Caco-2 (cell line): ENCODE data around the gene PLEKHG4B. TPM values are rescaled to one million over a fixed set of nuclear protein-coding genes. Genes with fewer than 3 reads are reported as not detected.

ENCODE experiments used
- BruUV-seq: library from RNA; stranded (reverse); fragments of 400-500 nt; replicated peaks from 2 replicates; lab custom pipeline; 2021; lab: Mats Ljungman, UMichigan
- CTCF ChIA-PET: fragments of 300-600 bp; sonication (Branson Sonifier 250); formaldehyde crosslinking; loops from one replicate; lab custom pipeline; 2022; ENCODE audit warnings: antibody characterized with exemption; lab: Charles Lee
- POLR2A ChIA-PET: fragments of 300-600 bp; sonication (Branson Sonifier 250); formaldehyde crosslinking; loops from one replicate; lab custom pipeline; 2022; ENCODE audit warnings: antibody characterized with exemption; lab: Charles Lee
- DNase-seq, 2 experiments: peaks; one replicate each; pipeline versions ENCODE4 v3.0.0 to v3.0.0-alpha.2; 2020 to 2022
- H3K27me3 ChIP-seq: replicated peaks from 2 replicates; pipeline ENCODE4 v1.6.0; 2011; ENCODE audit warnings: low read length; ENCODE audit not compliant: control insufficient read depth, insufficient read depth
- H3K36me3 ChIP-seq: 2 replicates; pipeline ENCODE4 v1.5.1; 2011; ENCODE audit warnings: low read length; ENCODE audit not compliant: control insufficient read depth, insufficient read depth
- H3K4me1 ChIP-seq: fragments of 250-450 bp; sonication (Bioruptor Pico); 2 replicates; pipeline ENCODE4 v1.5.1; 2020; ENCODE audit warnings: mild to moderate bottlenecking
- H3K4me3 ChIP-seq: 2 replicates; pipeline ENCODE4 v1.5.1; 2011; ENCODE audit warnings: low read depth, mild to moderate bottlenecking, control low read depth, low read length
- H3K9me3 ChIP-seq: fragments of 250-450 bp; sonication (Bioruptor Pico); 2 replicates; pipeline ENCODE4 v1.5.1; 2020; ENCODE audit warnings: mild to moderate bottlenecking, moderate library complexity
- H3K27ac Mint-ChIP-seq: one replicate; pipeline ENCODE4 v1.8.0; 2022; ENCODE audit warnings: mixed read lengths; ENCODE audit not compliant: unreplicated experiment
- H3K27me3 Mint-ChIP-seq: one replicate; pipeline ENCODE4 v1.8.0; 2022; ENCODE audit warnings: mixed read lengths; ENCODE audit not compliant: insufficient read depth, unreplicated experiment
- H3K36me3 Mint-ChIP-seq: one replicate; pipeline ENCODE4 v1.8.0; 2022; ENCODE audit warnings: mild to moderate bottlenecking, mixed read lengths; ENCODE audit not compliant: insufficient read depth, unreplicated experiment
- H3K4me1 Mint-ChIP-seq: one replicate; pipeline ENCODE4 v1.8.0; 2022; ENCODE audit warnings: low read depth, mixed read lengths; ENCODE audit not compliant: unreplicated experiment
- H3K4me3 Mint-ChIP-seq: one replicate; pipeline ENCODE4 v1.8.0; 2022; ENCODE audit warnings: mild to moderate bottlenecking, moderate library complexity, mixed read lengths; ENCODE audit not compliant: unreplicated experiment
- H3K9me3 Mint-ChIP-seq: one replicate; pipeline ENCODE4 v1.8.0; 2022; ENCODE audit warnings: mixed read lengths; ENCODE audit not compliant: unreplicated experiment
- CTCF ChIP-seq, 2 experiments: fragments of 200-600 bp in 1 of 2; IDR thresholded peaks; 1 replicate in 1 of 2; 2 replicates in 1 of 2; pipeline versions ENCODE4 v1.5.1 to v1.8.0; 2011 to 2022; ENCODE audit warnings: antibody characterized with exemption in 1 of 2, control low read depth in 1 of 2, inconsistent platforms in 1 of 2, low read depth in 1 of 2, low read length in 1 of 2, mild to moderate bottlenecking in 1 of 2, moderate library complexity in 1 of 2; ENCODE audit not compliant: insufficient read depth in 1 of 2, severe bottlenecking in 1 of 2, unreplicated experiment in 1 of 2
- intact Hi-C: fragments of 100-400 bp; cut with micrococcal nuclease; formaldehyde crosslinking; loops from one replicate; pipeline ENCODE4 v1.10.0; 2022; ENCODE audit not compliant: unreplicated experiment
- total RNA-seq: library from RNA; stranded (reverse); gene quantifications from 2 replicates; pipeline ENCODE4 v1.2.3, GENCODE V29; 2022

Gene PLEKHG4B
- total RNA-seq, 1 experiment from 2014 or later = 15.0 TPM

- Histone ChIP-seq H3K9me3 (no peaks in the 10 kb centered on the region), H3K36me3 (no peaks in the 10 kb centered on the region), H3K27me3 (no peaks in the 10 kb centered on the region), H3K4me1 (no peaks in the 10 kb centered on the region), H3K4me3 (no peak overlapping the region)
- no peaks in the 10 kb centered on the region for H3K9me3 Mint-ChIP-seq
- no peaks in the 10 kb centered on the region for H3K27me3 Mint-ChIP-seq
- H3K4me1 Mint-ChIP-seq = no peaks in the 10 kb centered on the region
- no peak overlapping the region for H3K27ac Mint-ChIP-seq
- DNase-seq = no peak
- no TSS peak for BruUV-seq
- ChIA-PET CTCF (no interaction called here), POLR2A (no interaction called here)
- peaks cover 7% of the 10 kb centered on the region for H3K36me3 Mint-ChIP-seq
- H3K4me3 Mint-ChIP-seq = no peak overlapping the region
- no peak for TF ChIP-seq CTCF (IDR thresholded peaks at IDR 0.05; ENCODE audit: insufficient read depth in 1 of 2, low read depth in 1 of 2, low read length in 1 of 2, severe bottlenecking in 1 of 2, unreplicated experiment in 1 of 2)
- intact Hi-C loops = no loop called here
Measured at GRCh38 chr5:136901-137300, 44.9 kb downstream of the PLEKHG4B start.

GRCh38 chr5:137741-138140 is 45.8 kb downstream of the PLEKHG4B start:
- TF ChIP-seq CTCF (IDR thresholded peaks at IDR 0.05; ENCODE audit: insufficient read depth in 1 of 2, low read depth in 1 of 2, low read length in 1 of 2, severe bottlenecking in 1 of 2, unreplicated experiment in 1 of 2) = no peak
- no peaks in the 10 kb centered on the region for H3K27me3 Mint-ChIP-seq
- CTCF ChIA-PET = no interaction called here
- BruUV-seq = no TSS peak
- no peaks in the 10 kb centered on the region for H3K9me3 Mint-ChIP-seq
- no peaks in the 10 kb centered on the region for H3K4me1 Mint-ChIP-seq
- H3K36me3 Mint-ChIP-seq = peaks cover 14% of the 10 kb centered on the region
- no peaks in the 10 kb centered on the region for H3K27me3 ChIP-seq
- no peak for DNase-seq
- H3K4me3 Mint-ChIP-seq = no peak overlapping the region
- H3K27ac Mint-ChIP-seq = no peak overlapping the region
- no peak overlapping the region for H3K4me3 ChIP-seq
- no peaks in the 10 kb centered on the region for H3K9me3 ChIP-seq
- POLR2A ChIA-PET = no interaction called here
- no peaks in the 10 kb centered on the region for H3K36me3 ChIP-seq
- no peaks in the 10 kb centered on the region for H3K4me1 ChIP-seq
- intact Hi-C loops = no loop called here

GRCh38 chr5:138936-139335 is 47.0 kb downstream of the PLEKHG4B start:
- Mint-ChIP-seq H3K9me3 (no peaks in the 10 kb centered on the region), H3K36me3 (peaks cover 14% of the 10 kb centered on the region), H3K4me3 (no peak overlapping the region), H3K27me3 (no peaks in the 10 kb centered on the region), H3K27ac (no peak overlapping the region), H3K4me1 (no peaks in the 10 kb centered on the region)
- TF ChIP-seq CTCF (IDR thresholded peaks at IDR 0.05; ENCODE audit: insufficient read depth in 1 of 2, low read depth in 1 of 2, low read length in 1 of 2, severe bottlenecking in 1 of 2, unreplicated experiment in 1 of 2) = no peak
- intact Hi-C loops = no loop called here
- CTCF ChIA-PET = no interaction called here
- Histone ChIP-seq H3K27me3 (no peaks in the 10 kb centered on the region), H3K4me1 (no peaks in the 10 kb centered on the region), H3K9me3 (no peaks in the 10 kb centered on the region), H3K36me3 (no peaks in the 10 kb centered on the region), H3K4me3 (no peak overlapping the region)
- DNase-seq = no peak
- no TSS peak for BruUV-seq
- POLR2A ChIA-PET = no interaction called here
